H9 (cell line): ENCODE data around the gene LRP8. TPM values are rescaled to one million over a fixed set of nuclear protein-coding genes. Genes with fewer than 3 reads are reported as not detected.

Experiments
- DNase-seq: peaks from one replicate; pipeline ENCODE4 v3.0.0-alpha.2; 2017
- H2AFZ ChIP-seq: one replicate; pipeline ENCODE4 v1.6.1; 2013; ENCODE audit warnings: mild to moderate bottlenecking, low read length, control low read depth, moderate library complexity
- H2AK5ac ChIP-seq: 2 replicates; pipeline ENCODE4 v1.6.1; 2013; ENCODE audit warnings: low read length, control low read depth, mixed read lengths; ENCODE audit not compliant: insufficient read length
- H2BK120ac ChIP-seq: one replicate; pipeline ENCODE4 v1.6.1; 2013; ENCODE audit warnings: low read depth, mild to moderate bottlenecking, low read length, control low read depth, inconsistent platforms; ENCODE audit not compliant: poor library complexity, severe bottlenecking
- H2BK12ac ChIP-seq: 2 replicates; pipeline ENCODE4 v1.6.1; 2013; ENCODE audit warnings: low read length, control low read depth, mixed read lengths, low read depth; ENCODE audit not compliant: insufficient read length
- H2BK15ac ChIP-seq: 2 replicates; pipeline ENCODE4 v1.6.1; 2013; ENCODE audit warnings: low read depth, low read length, control low read depth
- H2BK20ac ChIP-seq: one replicate; pipeline ENCODE4 v1.6.1; 2013; ENCODE audit warnings: low read depth, mild to moderate bottlenecking, low read length, control low read depth, inconsistent platforms; ENCODE audit not compliant: poor library complexity, severe bottlenecking
- H2BK5ac ChIP-seq: 2 replicates; pipeline ENCODE4 v1.6.1; 2013; ENCODE audit warnings: low read length, control low read depth, mixed read lengths; ENCODE audit not compliant: insufficient read length
- H3K14ac ChIP-seq: 2 replicates; pipeline ENCODE4 v1.6.1; 2013; ENCODE audit warnings: low read length, control low read depth; ENCODE audit not compliant: insufficient read depth
- H3K18ac ChIP-seq: 2 replicates; pipeline ENCODE4 v1.6.1; 2013; ENCODE audit warnings: low read depth, mild to moderate bottlenecking, mixed read lengths, low read length, control low read depth; ENCODE audit not compliant: insufficient read length
- H3K23ac ChIP-seq: 2 replicates; pipeline ENCODE4 v1.6.1; 2013; ENCODE audit warnings: low read length, control low read depth, mixed read lengths, low read depth; ENCODE audit not compliant: insufficient read length
- H3K23me2 ChIP-seq: 2 replicates; pipeline ENCODE4 v1.6.1; 2013; ENCODE audit warnings: low read depth, mild to moderate bottlenecking, mixed read lengths, low read length, control low read depth; ENCODE audit not compliant: insufficient read length, poor library complexity, severe bottlenecking
- H3K27ac ChIP-seq: 2 replicates; pipeline ENCODE4 v1.5.1; 2013; ENCODE audit warnings: low read length, control low read depth, mixed read lengths, low read depth; ENCODE audit not compliant: insufficient read length
- H3K27me3 ChIP-seq: 2 replicates; pipeline ENCODE4 v1.6.1; 2013; ENCODE audit warnings: low read length, control low read depth, inconsistent platforms; ENCODE audit not compliant: insufficient read depth
- H3K4ac ChIP-seq: 2 replicates; pipeline ENCODE4 v1.6.1; 2013; ENCODE audit warnings: low read depth, mild to moderate bottlenecking, control low read depth, inconsistent platforms, low read length, moderate library complexity
- H3K4me1 ChIP-seq: 2 replicates; pipeline ENCODE4 v1.6.1; 2013; ENCODE audit warnings: low read length, control low read depth, inconsistent platforms; ENCODE audit not compliant: insufficient read depth
- H3K4me2 ChIP-seq: 2 replicates; pipeline ENCODE4 v1.6.1; 2013; ENCODE audit warnings: low read length, control low read depth, mixed read lengths; ENCODE audit not compliant: insufficient read length, insufficient read depth
- H3K56ac ChIP-seq: 2 replicates; pipeline ENCODE4 v1.6.1; 2013; ENCODE audit warnings: low read depth, mild to moderate bottlenecking, mixed read lengths, low read length, control low read depth; ENCODE audit not compliant: insufficient read length
- H3K79me1 ChIP-seq: 2 replicates; pipeline ENCODE4 v1.6.1; 2013; ENCODE audit warnings: low read depth, mild to moderate bottlenecking, moderate library complexity, low read length, control low read depth, inconsistent platforms; ENCODE audit not compliant: insufficient read depth, poor library complexity, severe bottlenecking
- H3K79me2 ChIP-seq: 2 replicates; pipeline ENCODE4 v1.6.1; 2013; ENCODE audit warnings: low read length, control low read depth, inconsistent platforms; ENCODE audit not compliant: insufficient read depth
- H3K9ac ChIP-seq: 2 replicates; pipeline ENCODE4 v1.6.1; 2013; ENCODE audit warnings: low read length, control low read depth, mixed read lengths; ENCODE audit not compliant: insufficient read length; ENCODE audit errors: extremely low read depth
- H3K9me3 ChIP-seq: one replicate; pipeline ENCODE4 v1.6.1; 2013; ENCODE audit warnings: low read depth, low read length, inconsistent platforms; ENCODE audit not compliant: control insufficient read depth
- H3T11ph ChIP-seq: one replicate; pipeline ENCODE4 v1.6.1; 2013; ENCODE audit warnings: mild to moderate bottlenecking, low read length, control low read depth, inconsistent platforms
- H4K20me1 ChIP-seq: one replicate; pipeline ENCODE4 v1.6.1; 2013; ENCODE audit not compliant: control insufficient read depth, insufficient read length, insufficient read depth
- H4K5ac ChIP-seq: 2 replicates; pipeline ENCODE4 v1.6.1; 2013; ENCODE audit warnings: low read depth, mild to moderate bottlenecking, mixed read lengths, low read length, control low read depth; ENCODE audit not compliant: insufficient read length
- H4K8ac ChIP-seq: replicated peaks from 2 replicates; pipeline ENCODE4 v1.6.1; 2013; ENCODE audit warnings: low read length, control low read depth, mixed read lengths, low read depth; ENCODE audit not compliant: insufficient read length
- H4K91ac ChIP-seq: 2 replicates; pipeline ENCODE4 v1.6.1; 2013; ENCODE audit warnings: low read depth, mild to moderate bottlenecking, moderate library complexity, mixed read lengths, low read length, control low read depth; ENCODE audit not compliant: insufficient read length
- H3K27ac Mint-ChIP-seq, 3 experiments: 2 replicates in 2 of 3; 3 replicates in 1 of 3; pipeline ENCODE4 v1.8.0; 2020 to 2021; ENCODE audit warnings: mixed read lengths in 3 of 3, mild to moderate bottlenecking in 1 of 3, moderate library complexity in 1 of 3
- H3K27me3 Mint-ChIP-seq: 2 replicates; pipeline ENCODE4 v1.8.0; 2021; ENCODE audit warnings: low read depth, mild to moderate bottlenecking, moderate library complexity, mixed read lengths
- H3K36me3 Mint-ChIP-seq, 3 experiments: 2 replicates in 2 of 3; 3 replicates in 1 of 3; pipeline ENCODE4 v1.8.0; 2020 to 2021; ENCODE audit warnings: low read depth in 3 of 3, mixed read lengths in 3 of 3; ENCODE audit not compliant: insufficient read depth in 1 of 3
- H3K4me1 Mint-ChIP-seq, 2 experiments: 2 replicates each; pipeline ENCODE4 v1.8.0; 2020; ENCODE audit warnings: mixed read lengths in 2 of 2
- H3K4me3 Mint-ChIP-seq, 2 experiments: 2 replicates in 1 of 2; 3 replicates in 1 of 2; pipeline ENCODE4 v1.8.0; 2020 to 2021; ENCODE audit warnings: mild to moderate bottlenecking in 2 of 2, mixed read lengths in 2 of 2, moderate library complexity in 1 of 2
- H3K9me3 Mint-ChIP-seq, 2 experiments: 2 replicates in 1 of 2; 3 replicates in 1 of 2; pipeline ENCODE4 v1.8.0; 2020; ENCODE audit warnings: mild to moderate bottlenecking in 2 of 2, mixed read lengths in 2 of 2, moderate library complexity in 1 of 2
- WGBS: extraction: QIAGEN DNeasy Blood & Tissue Kit; methylation state at CpG from one replicate; pipeline ENCODE4 v1.1.7; 2013; ENCODE audit warnings: missing lambda C conversion rate, low lambda C conversion rate, mixed read lengths; ENCODE audit not compliant: insufficient read length; ENCODE audit errors: extremely low coverage; 5-methylcytosine and 5-hydroxymethylcytosine counted together
- total RNA-seq: library from RNA; stranded (reverse); gene quantifications from 2 replicates; pipeline ENCODE4 v1.2.1, GENCODE V29; 2021
- TF ChIP-seq, protein P1 (sequence below): fragments of 200-600 bp; sonication (generic); conservative IDR thresholded peaks from 3 replicates; pipeline ENCODE4 v1.8.0; 2021; ENCODE audit warnings: antibody characterized with exemption, mild to moderate bottlenecking

The LRP8 gene
- total RNA-seq, 1 experiment from 2014 or later = 78.6 TPM

DNA sequence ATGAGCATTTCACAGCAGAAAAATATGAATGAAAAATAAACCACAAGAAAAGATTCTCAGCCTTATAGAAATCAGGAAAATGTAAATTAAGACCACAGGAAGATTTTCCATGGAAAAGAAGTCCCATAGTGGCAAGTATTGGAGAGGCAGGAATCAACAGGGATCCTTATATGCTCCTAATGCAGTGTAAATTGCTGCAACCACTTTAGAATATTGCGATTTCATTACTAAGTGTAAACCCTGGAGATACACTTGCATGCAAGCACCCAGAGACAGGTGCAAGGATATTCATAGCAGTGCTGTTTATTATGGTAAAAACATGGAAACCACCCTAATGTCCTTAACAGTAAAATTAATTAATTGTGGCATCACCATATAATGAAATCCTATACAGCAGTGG, 10.6 kb upstream of the LRP8 start:
- Histone ChIP-seq H2BK15ac (no peak overlapping the region), H2BK12ac (no peak overlapping the region), H2BK120ac (no peak overlapping the region), H3K79me2 (no peaks in the 10 kb centered on the region), H3K4ac (no peak overlapping the region), H2AK5ac (no peak overlapping the region), H2BK5ac (no peak overlapping the region), H4K91ac (no peak overlapping the region), H2BK20ac (no peak overlapping the region), H3K23me2 (no peaks in the 10 kb centered on the region), H4K20me1 (no peaks in the 10 kb centered on the region), H3K23ac (no peak overlapping the region), H3K56ac (no peak overlapping the region), H4K5ac (no peak overlapping the region), H3K18ac (no peak overlapping the region), H3T11ph (no peak overlapping the region), H3K4me1 (no peaks in the 10 kb centered on the region), H3K9me3 (no peaks in the 10 kb centered on the region), H3K79me1 (no peaks in the 10 kb centered on the region), H3K4me2 (no peak overlapping the region), H3K27ac (no peak overlapping the region), H3K27me3 (no peaks in the 10 kb centered on the region; the same call in 1 of the 2 replicates), H3K14ac (no peak overlapping the region), H4K8ac (no peak overlapping the region), H2AFZ (no peak overlapping the region), H3K9ac (no peak overlapping the region)
- Mint-ChIP-seq H3K9me3 (peaks cover 0 to 5% of the 10 kb centered on the region in 2 experiments; a peak in 3 of 5 replicates), H3K27me3 (peaks cover 27% of the 10 kb centered on the region), H3K4me3 (no peak overlapping the region), H3K27ac (no peak overlapping the region), H3K4me1 (no peaks in the 10 kb centered on the region), H3K36me3 (no peaks in the 10 kb centered on the region)
- no peak for DNase-seq
- no CpG with 5 or more reads among the region's 1 CpG for WGBS
- TF ChIP-seq, protein P1, sequence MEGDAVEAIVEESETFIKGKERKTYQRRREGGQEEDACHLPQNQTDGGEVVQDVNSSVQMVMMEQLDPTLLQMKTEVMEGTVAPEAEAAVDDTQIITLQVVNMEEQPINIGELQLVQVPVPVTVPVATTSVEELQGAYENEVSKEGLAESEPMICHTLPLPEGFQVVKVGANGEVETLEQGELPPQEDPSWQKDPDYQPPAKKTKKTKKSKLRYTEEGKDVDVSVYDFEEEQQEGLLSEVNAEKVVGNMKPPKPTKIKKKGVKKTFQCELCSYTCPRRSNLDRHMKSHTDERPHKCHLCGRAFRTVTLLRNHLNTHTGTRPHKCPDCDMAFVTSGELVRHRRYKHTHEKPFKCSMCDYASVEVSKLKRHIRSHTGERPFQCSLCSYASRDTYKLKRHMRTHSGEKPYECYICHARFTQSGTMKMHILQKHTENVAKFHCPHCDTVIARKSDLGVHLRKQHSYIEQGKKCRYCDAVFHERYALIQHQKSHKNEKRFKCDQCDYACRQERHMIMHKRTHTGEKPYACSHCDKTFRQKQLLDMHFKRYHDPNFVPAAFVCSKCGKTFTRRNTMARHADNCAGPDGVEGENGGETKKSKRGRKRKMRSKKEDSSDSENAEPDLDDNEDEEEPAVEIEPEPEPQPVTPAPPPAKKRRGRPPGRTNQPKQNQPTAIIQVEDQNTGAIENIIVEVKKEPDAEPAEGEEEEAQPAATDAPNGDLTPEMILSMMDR = no peak
